Activated CD4-positive, alpha-beta T cell treated with anti-CD3 and anti-CD28 coated beads for 36 hours (primary cell): ENCODE results near the gene DGCR2. TPM values are rescaled to one million over a fixed set of nuclear protein-coding genes. Genes with fewer than 3 reads are reported as not detected.

Experiments used
- ATAC-seq: fragments of 200-7000 bp; cut with Tn5 transposase; one replicate; pipeline ENCODE4 v1.10.0; 2021; ENCODE audit warnings: mild to moderate bottlenecking, moderate library complexity
- CTCF ChIA-PET: fragments of 350-600 bp; sonication (Branson Sonifier 250); formaldehyde crosslinking; loops from one replicate; lab custom pipeline; 2021; ENCODE audit warnings: antibody characterized with exemption; lab: Charles Lee
- POLR2A ChIA-PET: fragments of 350-600 bp; sonication (Branson Sonifier 250); formaldehyde crosslinking; loops from one replicate; lab custom pipeline; 2021; ENCODE audit warnings: antibody characterized with exemption, inconsistent platforms; lab: Charles Lee
- DNase-seq: peaks from one replicate; pipeline ENCODE4 v3.0.0-alpha.2; 2020
- H3K27ac Mint-ChIP-seq: one replicate; pipeline ENCODE4 v1.8.0; 2021; ENCODE audit warnings: mixed read lengths
- H3K27me3 Mint-ChIP-seq: one replicate; pipeline ENCODE4 v1.8.0; 2021; ENCODE audit warnings: mixed read lengths
- H3K36me3 Mint-ChIP-seq: one replicate; pipeline ENCODE4 v1.8.0; 2021; ENCODE audit warnings: low read depth, mixed read lengths
- H3K4me1 Mint-ChIP-seq: one replicate; pipeline ENCODE4 v1.8.0; 2021; ENCODE audit warnings: mixed read lengths
- H3K4me3 Mint-ChIP-seq: one replicate; pipeline ENCODE4 v1.8.0; 2021; ENCODE audit warnings: mild to moderate bottlenecking, moderate library complexity, mixed read lengths
- H3K9me3 Mint-ChIP-seq: one replicate; pipeline ENCODE4 v1.8.0; 2021; ENCODE audit warnings: low read depth, mixed read lengths
- intact Hi-C, 2 experiments: fragments of 100-400 bp; cut with DNase I in 1 of 2; cut with micrococcal nuclease in 1 of 2; formaldehyde crosslinking; loops; one replicate each; pipeline versions ENCODE4 v1.14.2 to v1.15.1; 2022 to 2024; cut with DNase I, micrococcal nuclease
- total RNA-seq, 2 experiments: library from RNA; stranded (reverse); gene quantifications; one replicate each; pipeline ENCODE4 v1.2.3, GENCODE V29; 2021

DGCR2 gene
- total RNA-seq, 2 experiments from 2014 or later = 23.7 to 27.5 TPM

DNA sequence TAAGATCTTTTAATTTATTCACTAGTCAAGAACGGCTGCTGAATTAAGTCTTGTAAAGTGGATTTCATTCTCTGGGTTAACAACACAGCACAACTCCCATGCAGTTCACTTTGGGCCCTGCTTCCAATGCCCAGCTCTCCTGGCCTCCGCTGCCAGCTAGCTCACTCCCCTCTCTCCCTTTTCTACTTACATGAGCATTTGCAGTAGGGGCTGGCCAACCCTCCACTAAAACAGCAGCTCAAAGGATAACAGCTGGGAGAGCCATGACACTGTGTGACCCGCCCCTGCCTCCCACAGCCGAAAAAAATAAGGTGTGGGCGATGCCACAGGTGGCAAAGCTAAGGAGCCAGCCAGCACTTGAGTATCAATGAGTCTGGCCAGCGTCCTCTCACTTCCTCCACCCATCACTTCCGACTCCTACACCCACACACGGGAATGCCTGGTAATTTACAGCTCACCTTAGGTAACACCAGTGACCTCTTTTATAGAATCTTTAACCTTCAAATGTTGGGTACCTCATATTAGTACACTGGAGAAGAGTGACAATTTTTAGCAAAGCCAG lies 56.8 kb downstream of the DGCR2 start:
- Mint-ChIP-seq H3K36me3 (peaks cover 30% of the 10 kb centered on the region), H3K27ac (no peak overlapping the region), H3K4me3 (no peak overlapping the region), H3K4me1 (peaks cover 2% of the 10 kb centered on the region), H3K9me3 (no peaks in the 10 kb centered on the region), H3K27me3 (no peaks in the 10 kb centered on the region)
- intact Hi-C loops = loop anchor here in 1 of 2 experiments (2.0 kb wide), 1 partner anchor 21 kb away; no protein-coding TSS in a partner anchor
- ATAC-seq (no peak), DNase-seq (no peak)
- ChIA-PET CTCF (interaction anchor here (0.6 kb wide), 1 partner anchor 354 kb away, joined by 3 read pairs; no protein-coding TSS in a partner anchor), POLR2A (no interaction called here)

DNA sequence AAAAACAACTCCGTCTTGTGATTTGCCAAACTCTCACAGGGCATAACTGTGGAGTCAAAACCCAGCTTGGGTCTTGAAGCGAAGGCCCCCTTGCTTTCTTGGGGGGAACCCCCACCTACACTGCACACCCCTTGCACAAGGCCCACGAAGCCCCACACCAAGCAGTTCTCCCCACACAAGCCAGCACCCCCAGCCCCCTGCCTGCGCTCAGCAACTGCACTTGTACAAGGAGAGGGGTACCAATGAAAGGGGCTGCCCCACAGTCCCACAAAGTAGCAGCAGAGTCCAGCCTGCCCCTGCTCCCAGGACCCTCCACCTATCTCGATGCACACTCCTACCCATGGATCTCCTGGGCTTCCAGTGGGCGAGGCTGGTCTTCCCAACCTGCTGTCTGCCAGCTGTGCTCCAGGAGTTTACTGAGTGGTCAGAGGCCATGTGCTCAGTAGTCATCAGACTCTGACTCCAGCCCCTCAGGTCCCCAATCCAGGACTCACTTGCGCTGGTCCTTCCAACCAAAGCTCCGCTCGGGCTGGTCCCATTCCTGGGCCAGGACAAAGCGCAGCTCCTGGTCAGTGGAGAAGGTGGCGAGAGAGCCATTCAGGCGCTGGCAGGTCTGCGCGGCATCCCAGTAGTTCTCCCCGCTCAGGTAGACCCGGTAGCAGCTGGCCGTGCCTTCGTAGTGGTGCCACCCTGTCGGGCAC lies 57.7 kb downstream of the DGCR2 start:
- Mint-ChIP-seq H3K27me3 (no peaks in the 10 kb centered on the region), H3K27ac (no peak overlapping the region), H3K4me1 (peaks cover 2% of the 10 kb centered on the region), H3K36me3 (peaks cover 30% of the 10 kb centered on the region), H3K4me3 (no peak overlapping the region), H3K9me3 (no peaks in the 10 kb centered on the region)
- POLR2A ChIA-PET = interaction anchor here (0.6 kb wide), 1 partner anchor 26 kb away, joined by 3 read pairs; no protein-coding TSS in a partner anchor
- ATAC-seq (no peak), DNase-seq (no peak)
- CTCF ChIA-PET = no interaction called here
- intact Hi-C loops = loop anchor here in 1 of 2 experiments (2.0 kb wide), 1 partner anchor 20 kb away; no protein-coding TSS in a partner anchor

DNA sequence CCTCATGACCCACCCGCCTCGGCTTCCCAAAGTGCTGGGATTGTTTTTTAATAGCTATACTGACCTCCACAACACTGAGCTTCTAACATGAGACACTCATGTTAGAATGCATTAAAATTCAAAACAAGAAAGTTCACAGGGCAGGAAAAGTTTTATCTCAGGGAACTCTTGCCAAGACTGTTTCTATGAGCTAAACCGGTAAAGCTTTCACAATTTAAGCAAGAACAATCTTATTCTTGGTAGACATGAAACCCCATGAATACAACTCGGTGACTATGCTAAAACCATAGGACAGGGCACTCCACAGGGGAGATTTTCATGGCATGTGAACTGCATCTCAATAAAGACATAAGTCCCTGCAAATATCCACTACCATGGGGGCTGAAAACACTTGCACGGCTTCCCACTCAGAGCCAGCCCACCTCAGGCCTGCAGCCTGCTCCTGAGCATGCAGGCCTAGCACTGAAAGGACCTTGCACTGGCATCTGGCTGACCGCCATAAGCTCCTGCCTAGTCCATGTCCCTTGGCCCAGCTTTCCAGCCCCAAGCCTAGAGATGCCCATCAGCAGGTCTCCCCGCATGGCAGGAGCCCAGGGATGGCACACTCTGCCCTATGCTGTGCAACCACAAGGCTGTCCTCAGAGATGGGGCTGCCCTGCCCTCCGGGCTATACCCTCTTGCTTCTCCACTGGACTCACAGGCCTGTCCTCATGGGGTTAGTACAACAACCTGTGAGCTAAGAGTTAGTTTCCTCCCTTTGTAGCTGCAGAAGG lies 58.4 kb downstream of the DGCR2 start:
- H3K4me3 Mint-ChIP-seq = no peak overlapping the region

DNA sequence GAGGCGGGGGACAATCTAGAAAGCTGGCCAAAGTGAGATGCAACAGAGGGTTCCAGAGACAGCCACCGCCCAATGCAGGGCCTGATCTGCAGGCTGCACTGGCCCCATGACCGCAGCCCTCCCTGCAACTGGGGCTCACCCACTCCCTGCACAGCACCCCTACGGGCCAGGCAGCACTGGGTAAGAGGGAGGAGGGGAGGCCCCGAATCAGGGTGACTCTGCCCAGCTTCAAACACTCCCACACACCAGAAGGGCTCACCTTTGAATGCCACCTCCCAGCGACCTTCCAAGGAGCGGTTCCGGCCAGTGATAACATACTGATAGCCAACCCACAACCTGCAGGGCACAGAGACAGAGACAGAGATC lies 59.3 kb downstream of the DGCR2 start:
- H3K27ac Mint-ChIP-seq = no peak overlapping the region
- intact Hi-C loops = no loop called here
- H3K4me1 Mint-ChIP-seq = peaks cover 2% of the 10 kb centered on the region
- H3K36me3 Mint-ChIP-seq = peaks cover 32% of the 10 kb centered on the region
- ATAC-seq (no peak), DNase-seq (no peak)
- POLR2A ChIA-PET = no interaction called here
- CTCF ChIA-PET = no interaction called here
- H3K27me3 Mint-ChIP-seq = no peaks in the 10 kb centered on the region
- H3K9me3 Mint-ChIP-seq = no peaks in the 10 kb centered on the region
- H3K4me3 Mint-ChIP-seq = no peak overlapping the region

More for the DNA sequence above, 58.4 kb downstream of the DGCR2 start:
- DNase-seq (no peak), ATAC-seq (no peak)
- intact Hi-C loops = loop anchor here in 1 of 2 experiments (2.0 kb wide), 1 partner anchor 19 kb away; no protein-coding TSS in a partner anchor
- ChIA-PET CTCF (no interaction called here), POLR2A (no interaction called here)
- Mint-ChIP-seq H3K27me3 (no peaks in the 10 kb centered on the region), H3K27ac (no peak overlapping the region), H3K9me3 (no peaks in the 10 kb centered on the region), H3K36me3 (peaks cover 34% of the 10 kb centered on the region), H3K4me1 (peaks cover 2% of the 10 kb centered on the region)

DNA sequence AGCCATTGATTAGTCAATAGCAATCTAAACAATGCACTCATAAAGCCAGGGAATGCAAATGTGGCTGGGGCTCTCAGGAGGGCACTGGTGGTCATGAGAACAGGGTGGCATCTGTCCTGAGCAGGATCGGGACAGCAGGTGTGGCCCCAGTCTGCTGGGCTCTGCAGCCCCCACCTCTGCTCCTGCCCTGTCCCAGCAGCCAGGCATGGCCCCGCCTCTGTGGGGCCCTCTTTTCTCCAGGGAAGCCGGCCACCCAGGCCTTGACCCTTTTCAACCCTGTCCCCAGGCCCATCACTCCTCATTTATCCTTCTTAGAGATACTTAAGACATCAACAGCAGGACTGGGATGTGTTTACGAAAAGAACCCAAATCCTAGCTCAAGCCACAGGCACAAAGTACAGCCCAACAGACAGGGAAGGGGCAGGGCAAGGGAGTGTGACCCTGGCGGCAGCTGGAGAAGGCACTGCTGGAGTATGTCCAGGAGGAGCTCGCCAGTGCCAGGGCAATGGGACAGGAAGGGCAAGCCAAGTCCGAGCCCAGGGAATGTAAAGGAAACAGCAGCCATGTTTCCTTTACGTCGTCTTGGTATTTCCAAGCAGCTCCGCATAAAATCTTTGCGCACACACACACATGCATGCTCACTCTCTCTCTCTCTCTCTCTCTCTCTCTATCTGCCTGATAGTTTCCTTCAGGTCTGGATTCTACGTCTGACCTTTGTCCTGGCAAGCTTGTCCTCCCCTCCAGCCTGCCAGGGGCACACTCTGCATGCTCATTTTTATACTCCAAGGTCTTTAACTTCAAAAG lies 59.9 kb downstream of the DGCR2 start:
- ATAC-seq (no peak), DNase-seq (no peak)
- CTCF ChIA-PET = interaction anchor here (0.7 kb wide), 1 partner anchor 1095 kb away, joined by 3 read pairs; no protein-coding TSS in a partner anchor
- H3K4me3 Mint-ChIP-seq = no peak overlapping the region
- POLR2A ChIA-PET = no interaction called here
- no peaks in the 10 kb centered on the region for H3K9me3 Mint-ChIP-seq
- H3K36me3 Mint-ChIP-seq = peaks cover 32% of the 10 kb centered on the region
- H3K4me1 Mint-ChIP-seq = peaks cover 2% of the 10 kb centered on the region
- intact Hi-C loops = no loop called here
- no peak overlapping the region for H3K27ac Mint-ChIP-seq
- no peaks in the 10 kb centered on the region for H3K27me3 Mint-ChIP-seq

DNA sequence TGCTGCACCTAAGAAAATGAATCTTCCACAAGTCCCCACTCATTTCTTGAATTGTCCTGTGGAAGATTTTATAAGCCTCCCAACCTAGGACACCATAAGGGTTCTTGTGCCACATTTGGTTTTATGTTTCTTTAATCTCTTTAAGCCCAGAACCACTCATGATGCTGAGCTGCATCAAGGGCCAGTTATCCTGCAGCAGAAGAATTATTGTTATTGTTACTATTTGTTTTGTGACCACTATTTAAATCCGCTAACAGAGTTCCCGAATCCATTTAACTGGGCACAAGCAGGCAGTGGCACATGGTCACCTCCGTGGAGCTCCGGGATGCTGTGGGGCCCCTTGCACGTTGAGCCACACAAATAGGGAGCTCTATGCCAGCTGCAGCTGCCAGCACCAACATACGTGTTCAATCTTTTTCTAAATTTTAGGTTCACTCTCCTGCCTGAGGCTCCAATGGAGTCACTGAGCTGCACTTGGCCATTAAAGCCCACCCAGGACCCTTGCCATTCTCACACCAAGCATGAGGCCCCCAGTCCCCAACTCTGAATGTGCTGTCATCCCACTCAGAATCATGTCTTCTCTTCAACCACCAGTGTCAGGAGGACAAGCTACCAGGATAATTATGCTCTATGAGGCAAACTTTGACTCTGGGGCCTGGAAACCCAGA lies 60.6 kb downstream of the DGCR2 start:
- intact Hi-C loops = no loop called here
- DNase-seq = no peak
- POLR2A ChIA-PET = no interaction called here
- Mint-ChIP-seq H3K27me3 (no peaks in the 10 kb centered on the region), H3K27ac (no peak overlapping the region), H3K4me3 (no peak overlapping the region), H3K4me1 (peaks cover 2% of the 10 kb centered on the region), H3K9me3 (no peaks in the 10 kb centered on the region), H3K36me3 (peaks cover 32% of the 10 kb centered on the region)
- no peak for ATAC-seq
- CTCF ChIA-PET = interaction anchor here (0.7 kb wide), 1 partner anchor 1096 kb away, joined by 3 read pairs; no protein-coding TSS in a partner anchor

DNA sequence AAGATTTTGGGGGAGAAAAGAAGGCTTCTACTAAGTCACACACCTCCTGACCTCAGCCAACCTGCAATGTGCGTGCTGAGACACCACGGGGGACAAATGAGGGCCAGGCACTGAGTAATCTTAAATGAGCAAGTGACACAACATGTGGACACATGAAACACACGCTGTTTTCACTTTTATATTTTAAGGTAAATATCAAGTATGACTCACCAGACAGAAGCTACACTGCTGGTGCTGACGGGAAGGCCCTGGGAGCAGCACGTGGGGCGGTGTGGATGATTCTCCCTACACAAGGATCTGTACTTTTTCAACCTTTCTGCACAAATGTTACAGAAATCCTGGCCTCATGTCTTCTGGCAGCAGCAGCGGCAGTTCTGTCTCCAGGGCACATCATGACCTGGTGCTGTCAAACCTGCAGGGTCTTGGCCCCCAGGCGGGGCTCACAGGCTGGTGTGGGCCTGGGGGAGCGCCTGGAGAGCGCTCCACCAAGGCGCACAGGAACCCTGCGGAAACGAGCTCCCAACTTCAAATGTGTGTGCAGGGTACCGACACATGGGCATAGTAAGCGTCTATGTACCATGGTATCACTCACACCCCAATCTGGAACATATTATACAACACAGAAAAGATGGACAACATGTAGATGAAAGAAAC lies 61.7 kb downstream of the DGCR2 start:
- POLR2A ChIA-PET = no interaction called here
- Mint-ChIP-seq H3K4me3 (no peak overlapping the region), H3K36me3 (peaks cover 33% of the 10 kb centered on the region), H3K27me3 (no peaks in the 10 kb centered on the region), H3K9me3 (no peaks in the 10 kb centered on the region), H3K4me1 (peaks cover 2% of the 10 kb centered on the region), H3K27ac (no peak overlapping the region)
- intact Hi-C loops = no loop called here
- DNase-seq = no peak
- CTCF ChIA-PET = interaction anchor here (0.7 kb wide), 1 partner anchor 9 kb away, joined by 3 read pairs; no protein-coding TSS in a partner anchor
- peak; percentile 42 for ATAC-seq

DNA sequence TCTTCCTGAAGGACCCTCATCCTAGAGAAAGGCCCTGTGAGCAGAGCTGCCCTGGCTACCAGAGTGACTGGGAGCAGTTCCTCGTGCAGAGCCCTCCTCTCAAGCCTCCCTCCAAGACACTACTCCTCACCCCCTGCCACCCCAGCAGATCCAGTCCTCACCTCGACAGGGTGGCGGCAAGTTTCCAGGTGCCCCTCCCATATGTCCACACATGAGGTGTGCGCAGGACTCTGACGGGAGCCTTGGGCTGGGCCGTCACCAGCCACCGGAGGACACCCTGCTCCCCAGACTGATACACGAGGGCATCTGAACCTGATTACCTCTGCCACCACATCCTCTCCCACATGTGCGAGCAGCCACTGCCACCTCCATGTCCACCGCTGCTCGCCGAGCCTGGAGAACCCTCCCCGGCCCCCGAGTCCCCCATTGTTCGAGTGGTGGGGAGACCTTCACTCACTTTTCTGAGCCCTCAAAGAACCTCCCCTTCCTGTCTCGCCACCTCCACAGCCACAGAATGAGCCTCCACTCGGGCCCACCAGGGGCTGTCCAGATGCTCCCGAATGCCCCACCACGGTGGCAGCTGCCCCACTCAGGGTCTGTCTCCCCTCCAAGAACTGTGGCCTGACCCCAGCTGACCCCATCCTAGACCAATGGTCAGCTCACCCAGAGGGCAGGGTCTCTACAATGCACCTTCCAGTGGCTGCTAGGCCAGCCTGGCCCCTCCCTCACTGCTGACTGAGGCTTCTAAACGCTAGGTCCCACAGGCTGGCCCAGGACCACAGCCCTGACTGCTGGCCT lies 62.5 kb downstream of the DGCR2 start:
- ChIA-PET CTCF (no interaction called here), POLR2A (no interaction called here)
- Mint-ChIP-seq H3K36me3 (peaks cover 29% of the 10 kb centered on the region), H3K27me3 (no peaks in the 10 kb centered on the region), H3K9me3 (no peaks in the 10 kb centered on the region), H3K4me3 (no peak overlapping the region), H3K4me1 (peaks cover 2% of the 10 kb centered on the region), H3K27ac (peak overlapping the region; percentile 23)
- ATAC-seq (no peak), DNase-seq (no peak)
- intact Hi-C loops = loop anchor here in 1 of 2 experiments (10.0 kb wide), 1 partner anchor 305 kb away; no protein-coding TSS in a partner anchor

DNA sequence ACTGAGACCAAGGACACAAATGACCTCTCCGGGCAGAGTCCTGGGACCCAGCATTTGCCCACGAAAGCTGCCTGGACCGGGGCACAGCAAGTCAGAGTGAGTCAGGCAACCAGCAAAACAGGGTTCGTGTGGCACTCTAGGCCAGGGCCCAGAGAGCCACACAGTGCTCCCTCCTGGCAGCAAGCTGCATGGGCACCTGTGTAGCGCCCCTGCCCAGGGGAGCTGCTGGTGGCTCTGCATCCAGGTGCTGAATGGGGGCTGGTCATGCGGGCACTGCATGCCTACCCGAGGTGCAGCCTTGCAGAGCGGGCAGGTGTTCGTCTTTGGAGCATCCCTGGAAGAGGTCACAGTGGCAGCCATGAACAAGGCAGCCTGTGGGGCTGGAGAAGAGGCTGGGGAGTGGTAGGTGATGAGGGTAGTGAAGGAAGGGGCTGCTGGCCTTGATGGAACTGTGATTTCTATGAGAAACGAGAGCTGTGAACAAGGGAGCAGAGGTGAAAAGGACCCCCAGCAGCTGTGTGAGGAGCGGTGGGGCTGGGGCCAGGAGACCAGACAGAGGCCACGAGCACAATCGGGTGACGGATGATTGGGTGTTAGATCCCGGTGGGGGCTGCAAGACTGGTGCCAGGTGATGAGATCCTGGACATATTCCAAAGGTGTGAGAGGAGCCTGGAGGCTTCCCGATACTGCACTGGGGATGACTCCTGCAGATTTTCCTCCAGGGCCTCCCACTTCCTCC lies 63.3 kb downstream of the DGCR2 start:
- Mint-ChIP-seq H3K9me3 (no peaks in the 10 kb centered on the region), H3K36me3 (peaks cover 23% of the 10 kb centered on the region), H3K27ac (no peak overlapping the region), H3K4me3 (no peak overlapping the region), H3K4me1 (peaks cover 4% of the 10 kb centered on the region), H3K27me3 (no peaks in the 10 kb centered on the region)
- no peak for ATAC-seq
- intact Hi-C loops = loop anchor here in 1 of 2 experiments (10.0 kb wide), 1 partner anchor 306 kb away; no protein-coding TSS in a partner anchor
- CTCF ChIA-PET = interaction anchor here (0.6 to 1.1 kb wide), 2 partner anchors 9 to 50 kb away, joined by 3 read pairs; no protein-coding TSS in a partner anchor
- POLR2A ChIA-PET = no interaction called here
- no peak for DNase-seq
